Tibial nerve (tissue), 4 donors: ENCODE results near the gene GBE1. TPM values are rescaled to one million over a fixed set of nuclear protein-coding genes. Genes with fewer than 3 reads are reported as not detected.

Source experiments
- DNase-seq, 2 donors: peaks; one replicate each; pipeline ENCODE4 v3.0.0-alpha.2; 2019; ENCODE audit warnings: low spot score in 2 of 2
- H3K27ac ChIP-seq, 4 donors: fragments of 200-600 bp; sonication (generic) in 3 of 4; one replicate each; pipeline ENCODE4 v1.5.1; 2017 to 2019; ENCODE audit warnings: mild to moderate bottlenecking in 1 of 4
- H3K27me3 ChIP-seq, 2 donors: fragments of 200-600 bp; sonication (generic) in 1 of 2; one replicate each; pipeline versions ENCODE4 v1.5.1 to v1.6.0; 2017 to 2019
- H3K36me3 ChIP-seq, 3 donors: fragments of 200-600 bp; sonication (generic); one replicate each; pipeline ENCODE4 v1.5.1; 2018 to 2019
- H3K4me1 ChIP-seq, 4 donors: fragments of 200-600 bp; sonication (generic) in 3 of 4; one replicate each; pipeline ENCODE4 v1.5.1; 2017 to 2019
- H3K4me3 ChIP-seq, 4 donors: fragments of 200-600 bp; sonication (generic) in 3 of 4; one replicate each; pipeline ENCODE4 v1.5.1; 2017 to 2019; ENCODE audit warnings: mild to moderate bottlenecking in 1 of 4, moderate library complexity in 1 of 4
- H3K9me3 ChIP-seq, 4 donors: fragments of 200-600 bp; sonication (generic) in 3 of 4; one replicate each; pipeline ENCODE4 v1.5.1; 2017 to 2019
- CTCF ChIP-seq, 5 experiments: fragments of 200-600 bp in 3 of 5; fragments of 450-650 bp in 2 of 5; sonication (generic) in 3 of 5; IDR thresholded peaks; one replicate each; pipeline ENCODE4 v1.5.1; 2016 to 2019; ENCODE audit warnings: antibody characterized with exemption in 5 of 5, mild to moderate bottlenecking in 3 of 5, moderate library complexity in 2 of 5
- EP300 ChIP-seq, 2 donors: sonication (generic); formaldehyde crosslinking; IDR thresholded peaks; one replicate each; pipeline ENCODE4 v1.6.1; 2017; ENCODE audit warnings: antibody characterized with exemption in 2 of 2, mild to moderate bottlenecking in 1 of 2
- POLR2A ChIP-seq, 2 donors: fragments of 450-650 bp; IDR thresholded peaks; one replicate each; pipeline ENCODE4 v1.6.1; 2017; ENCODE audit warnings: antibody characterized with exemption in 2 of 2, mild to moderate bottlenecking in 2 of 2, moderate library complexity in 2 of 2
- WGBS, 2 donors: methylation state at CpG; one replicate each; pipeline ENCODE4 v1.1.5; 2018; 5-methylcytosine and 5-hydroxymethylcytosine counted together
- total RNA-seq, 4 donors: library from RNA; depleted of rRNA; stranded (reverse); fragments of >200 nt; gene quantifications; one replicate each; pipeline ENCODE4 v1.1.0, GENCODE V29; 2016

GBE1 gene
- 10 to 100 TPM; 25.8 to 34.5 (median 31.3) TPM for total RNA-seq

GRCh38 chr3:81760924-81761903 is at the start of gene GBE1:
Gene GBE1, minus strand, starts transcription at chr3:81761645. Its CDS starts 128 bp downstream, at chr3:81761517.
- WGBS, 2 donors = 1% methylated on average over 54 to 77 of the region's 88 CpGs
- peak within 1 kb of the TSS; percentile 95 to 99 (median 98) for H3K27ac ChIP-seq
- TF ChIP-seq EP300 (IDR thresholded peaks at IDR 0.05) = peak; percentile 68 to 94
- TF ChIP-seq POLR2A (IDR thresholded peaks at IDR 0.05) = peak; percentile 80 to 82
- peak; percentile 18 to 66 (median 38) for TF ChIP-seq CTCF (IDR thresholded peaks at IDR 0.05)
- peaks cover 0 to 39% (median 13%) of the 10 kb centered on the region in 4 donors for H3K4me1 ChIP-seq
- H3K4me3 ChIP-seq = peak within 1 kb of the TSS; percentile 60 to 76 (median 70)
- H3K36me3 ChIP-seq = no peaks in the 10 kb centered on the region
- H3K9me3 ChIP-seq = no peaks in the 10 kb centered on the region
- peak; percentile 82 to 89 for DNase-seq
- H3K27me3 ChIP-seq = no peaks in the 10 kb centered on the region

- TF ChIP-seq EP300 (IDR thresholded peaks at IDR 0.05) = no peak
- TF ChIP-seq POLR2A (IDR thresholded peaks at IDR 0.05) = no peak
- no peak for TF ChIP-seq CTCF (IDR thresholded peaks at IDR 0.05)
- DNase-seq = no peak
- H3K9me3 ChIP-seq = no peaks in the 10 kb centered on the region
- H3K36me3 ChIP-seq = no peaks in the 10 kb centered on the region
- no peak overlapping the region for H3K27ac ChIP-seq
- H3K27me3 ChIP-seq = no peaks in the 10 kb centered on the region
- H3K4me1 ChIP-seq = no peaks in the 10 kb centered on the region
- 31 to 33% methylated on average over 2 of the region's 2 CpGs for WGBS, 2 donors
- H3K4me3 ChIP-seq = no peak overlapping the region
Observed at GRCh38 chr3:81808900-81809299, 47.5 kb upstream of the GBE1 start.

GRCh38 chr3:81799403-81799802 is 38.0 kb upstream of the GBE1 start:
- no peaks in the 10 kb centered on the region for H3K4me1 ChIP-seq
- TF ChIP-seq CTCF (IDR thresholded peaks at IDR 0.05) = no peak
- TF ChIP-seq POLR2A (IDR thresholded peaks at IDR 0.05) = no peak
- TF ChIP-seq EP300 (IDR thresholded peaks at IDR 0.05) = no peak
- H3K36me3 ChIP-seq = no peaks in the 10 kb centered on the region
- no peak overlapping the region for H3K4me3 ChIP-seq
- no peaks in the 10 kb centered on the region for H3K27me3 ChIP-seq
- no peak overlapping the region for H3K27ac ChIP-seq
- 33 to 41% methylated on average over 4 of the region's 4 CpGs for WGBS, 2 donors
- DNase-seq = no peak
- H3K9me3 ChIP-seq = no peaks in the 10 kb centered on the region

- H3K27me3 ChIP-seq = no peaks in the 10 kb centered on the region
- no peaks in the 10 kb centered on the region for H3K9me3 ChIP-seq
- H3K36me3 ChIP-seq = no peaks in the 10 kb centered on the region
- DNase-seq = no peak
- H3K4me1 ChIP-seq = no peaks in the 10 kb centered on the region
- TF ChIP-seq CTCF (IDR thresholded peaks at IDR 0.05) (no peak), POLR2A (IDR thresholded peaks at IDR 0.05) (no peak), EP300 (IDR thresholded peaks at IDR 0.05) (no peak)
- no peak overlapping the region for H3K4me3 ChIP-seq
- H3K27ac ChIP-seq = no peak overlapping the region
Observed at GRCh38 chr3:81793410-81793809, 32.0 kb upstream of the GBE1 start.

GRCh38 chr3:81790117-81790516 is 28.7 kb upstream of the GBE1 start:
- no peaks in the 10 kb centered on the region for H3K9me3 ChIP-seq
- H3K4me1 ChIP-seq = no peaks in the 10 kb centered on the region
- H3K36me3 ChIP-seq = no peaks in the 10 kb centered on the region
- H3K27me3 ChIP-seq = no peaks in the 10 kb centered on the region
- no peak for DNase-seq
- no peak overlapping the region for H3K27ac ChIP-seq
- WGBS, 2 donors = 41 to 46% methylated on average over 3 of the region's 3 CpGs
- no peak overlapping the region for H3K4me3 ChIP-seq
- TF ChIP-seq CTCF (IDR thresholded peaks at IDR 0.05) = no peak
- TF ChIP-seq EP300 (IDR thresholded peaks at IDR 0.05) = no peak
- TF ChIP-seq POLR2A (IDR thresholded peaks at IDR 0.05) = no peak
